GM08714 (cell line): ENCODE measurements around the gene XPO5.
"Not testable (repeated sequence)": the region's sequence is repeated elsewhere in the genome, so short reads cannot be mapped to it uniquely, and the experiment has no call there.

Source experiments
- H3K4me3 ChIP-seq: fragments of 200-500 bp; sonication (Bioruptor generic); 2 replicates; pipeline ENCODE4 v1.5.1; 2014; ENCODE audit warnings: mild to moderate bottlenecking, low read length, inconsistent platforms
- ZNF274 ChIP-seq: IDR thresholded peaks from 2 replicates; pipeline ENCODE4 v1.6.1; 2012; ENCODE audit warnings: mild to moderate bottlenecking, low read depth, low read length

Gene XPO5

DNA sequence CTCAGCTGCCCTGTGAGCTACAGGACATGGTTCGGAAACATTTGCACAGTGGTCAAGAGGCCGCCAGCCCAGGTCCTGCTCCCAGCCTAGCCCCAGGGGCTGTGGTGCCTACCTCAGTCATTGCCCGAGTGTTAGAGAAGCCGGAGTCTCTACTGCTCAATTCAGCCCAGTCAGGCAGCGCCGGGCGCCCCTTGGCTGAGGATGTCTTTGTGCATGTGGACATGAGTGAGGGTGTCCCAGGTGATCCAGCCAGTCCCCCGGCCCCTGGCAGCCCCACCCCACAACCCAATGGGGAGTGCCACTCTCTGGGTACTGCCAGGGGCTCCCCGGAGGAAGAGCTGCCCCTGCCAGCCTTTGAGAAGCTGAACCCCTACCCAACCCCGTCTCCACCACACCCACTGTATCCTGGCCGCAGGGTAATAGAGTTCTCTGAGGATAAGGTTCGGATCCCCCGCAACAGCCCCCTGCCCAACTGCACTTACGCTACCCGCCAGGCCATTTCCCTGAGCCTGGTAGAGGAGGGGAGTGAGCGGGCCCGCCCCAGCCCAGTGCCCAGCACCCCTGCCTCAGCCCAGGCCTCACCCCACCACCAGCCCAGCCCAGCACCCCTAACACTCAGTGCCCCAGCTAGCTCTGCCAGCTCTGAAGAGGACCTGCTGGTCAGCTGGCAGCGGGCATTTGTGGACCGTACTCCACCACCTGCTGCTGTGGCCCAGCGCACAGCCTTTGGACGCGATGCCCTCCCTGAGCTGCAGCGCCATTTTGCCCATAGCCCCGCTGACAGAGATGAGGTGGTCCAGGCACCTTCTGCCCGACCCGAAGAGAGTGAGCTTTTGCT lies 70.9 kb downstream of the XPO5 start:
- H3K4me3 ChIP-seq = no peak overlapping the region
- TF ChIP-seq ZNF274 = no peak

DNA sequence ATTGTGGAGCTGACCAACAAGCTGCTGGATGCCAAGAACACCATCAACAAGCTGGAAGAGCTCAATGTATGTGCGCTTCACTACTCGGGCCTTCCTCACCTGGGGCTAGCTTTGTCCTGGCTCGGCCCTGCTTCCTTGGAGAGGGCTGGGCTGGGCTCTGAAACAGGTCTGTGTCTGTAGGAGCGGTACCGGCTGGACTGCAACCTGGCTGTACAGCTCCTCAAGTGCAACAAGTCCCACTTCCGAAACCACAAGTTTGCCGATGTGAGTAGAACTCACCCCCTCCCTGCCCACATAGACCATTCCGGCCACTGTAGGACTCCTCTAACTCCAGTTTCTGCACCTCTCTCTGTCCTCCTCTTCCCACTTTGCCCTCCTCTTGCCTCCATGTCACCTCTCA lies 72.4 kb downstream of the XPO5 start:
- no peak for TF ChIP-seq ZNF274
- no peak overlapping the region for H3K4me3 ChIP-seq

DNA sequence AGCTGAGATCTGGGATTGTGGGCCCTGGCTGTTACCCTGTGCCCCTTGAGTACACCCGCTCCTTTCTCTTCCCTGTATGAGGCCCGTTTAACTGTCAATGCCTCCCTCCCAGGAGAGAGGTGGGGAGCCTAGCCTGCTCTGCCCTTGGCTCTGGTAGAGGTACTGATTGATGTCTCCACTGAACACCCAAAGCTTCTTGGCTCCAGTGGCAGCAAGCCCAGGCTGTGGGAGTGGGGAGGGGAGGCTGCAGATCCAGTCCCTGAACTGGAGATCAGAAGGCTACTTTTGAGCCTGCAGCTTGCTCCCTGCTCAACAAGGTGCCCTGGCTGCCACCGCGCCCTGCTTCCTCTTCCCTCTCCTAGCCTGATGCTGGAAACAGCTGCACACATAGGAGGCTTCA lies 73.2 kb downstream of the XPO5 start:
- no peak overlapping the region for H3K4me3 ChIP-seq
- TF ChIP-seq ZNF274 = no peak

DNA sequence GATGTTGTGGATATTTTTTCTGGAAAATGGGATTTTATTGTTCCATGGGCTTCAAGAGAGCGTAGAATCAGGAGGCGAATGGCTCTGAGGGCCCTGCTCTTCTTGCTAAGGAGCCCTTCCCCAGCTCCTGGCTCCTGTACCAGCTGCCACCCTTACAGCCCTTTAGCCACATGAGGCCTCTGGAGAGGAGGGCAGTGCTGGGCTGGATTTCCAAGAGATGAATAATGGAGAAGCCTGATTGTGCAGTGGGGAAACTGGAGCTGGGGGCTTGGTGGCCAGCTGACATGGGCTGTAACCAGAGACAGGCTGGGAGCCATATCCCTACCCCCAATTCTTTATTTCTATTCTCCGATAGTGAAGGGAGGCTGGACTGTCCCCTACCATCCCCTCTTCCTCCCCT lies 74.9 kb downstream of the XPO5 start:
- H3K4me3 ChIP-seq = no peak overlapping the region

DNA sequence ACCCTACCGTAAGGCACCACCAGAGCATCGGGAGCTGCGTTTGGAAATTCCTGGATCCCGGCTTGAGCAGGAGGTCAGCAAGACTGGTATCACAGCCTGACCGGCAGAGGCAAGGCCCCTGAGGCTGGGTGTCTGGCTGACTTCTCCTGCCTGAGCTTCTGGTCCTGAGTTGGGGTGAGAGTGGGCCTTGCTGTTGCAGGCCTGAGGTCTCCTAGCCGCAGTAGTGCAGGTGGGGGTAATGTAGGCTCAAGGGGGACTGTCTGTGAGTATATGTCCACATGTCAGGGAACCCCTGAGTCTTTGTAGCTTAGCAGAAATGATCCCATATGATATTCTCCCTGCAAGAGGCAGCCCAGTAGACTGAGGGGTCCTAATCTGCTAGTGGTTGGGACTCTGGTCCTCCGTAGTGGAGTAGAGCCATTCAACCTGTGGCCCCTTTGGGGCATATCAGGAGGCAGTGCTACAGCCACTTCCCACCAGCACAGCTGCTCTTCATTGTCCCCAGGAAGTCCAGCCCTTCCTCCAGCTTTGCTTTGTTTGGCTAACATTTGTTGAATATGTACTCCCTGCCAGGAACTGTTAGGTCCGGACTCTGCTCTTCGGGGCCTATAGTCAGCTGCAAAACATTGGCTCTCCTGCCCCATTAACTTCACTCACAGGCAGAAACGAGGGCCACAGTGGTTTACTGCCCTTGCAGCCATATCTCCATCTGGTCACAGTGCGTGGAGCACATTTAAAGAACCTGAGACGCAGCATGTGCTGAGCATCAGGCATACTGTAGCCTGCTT lies 76.6 kb downstream of the XPO5 start:
- TF ChIP-seq ZNF274 = no peak
- no peak overlapping the region for H3K4me3 ChIP-seq

More for the DNA sequence above, 74.9 kb downstream of the XPO5 start:
- no peak for TF ChIP-seq ZNF274

DNA sequence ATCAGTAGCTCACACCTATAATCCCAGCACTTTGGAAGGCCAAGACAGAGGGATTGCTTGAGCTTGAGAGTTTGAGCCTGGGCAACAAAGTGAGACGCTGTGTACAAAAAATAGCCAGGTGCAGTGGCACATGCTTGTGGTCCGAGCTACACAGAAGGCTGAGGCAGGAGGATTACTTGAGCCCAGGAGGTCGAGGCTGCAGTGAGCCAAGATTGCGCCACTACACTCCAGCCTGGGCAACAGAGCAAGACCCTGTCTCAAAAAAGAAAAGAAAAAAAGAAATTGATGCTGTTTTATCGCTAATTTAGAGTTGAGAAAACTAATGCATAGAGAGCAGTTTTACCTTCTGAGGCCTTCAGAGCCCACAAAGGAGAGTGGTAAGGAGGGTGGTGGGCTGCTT lies 77.5 kb downstream of the XPO5 start:
- not testable (repeated sequence) for H3K4me3 ChIP-seq

DNA sequence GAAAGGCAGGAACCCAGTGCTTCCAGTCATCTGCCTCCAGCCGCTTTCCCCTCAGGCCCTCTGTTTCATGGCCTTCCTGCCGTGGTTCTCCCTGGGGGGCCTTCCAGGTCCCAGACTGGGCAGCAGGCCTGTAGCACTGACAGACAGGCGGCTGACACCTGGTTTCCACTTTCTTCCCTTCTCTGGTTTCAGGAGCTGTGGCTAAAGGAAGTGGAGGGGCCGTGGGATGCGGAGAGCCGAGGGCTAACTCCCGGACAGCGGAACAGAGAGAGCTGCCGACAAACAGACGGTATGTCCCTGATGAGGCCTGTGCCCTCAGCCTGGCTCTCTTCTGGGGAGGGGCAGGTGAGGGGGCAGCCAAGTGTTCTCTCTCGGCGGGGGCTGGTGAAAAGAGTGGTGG lies 78.1 kb downstream of the XPO5 start:
- H3K4me3 ChIP-seq = no peak overlapping the region
- TF ChIP-seq ZNF274 = no peak

DNA sequence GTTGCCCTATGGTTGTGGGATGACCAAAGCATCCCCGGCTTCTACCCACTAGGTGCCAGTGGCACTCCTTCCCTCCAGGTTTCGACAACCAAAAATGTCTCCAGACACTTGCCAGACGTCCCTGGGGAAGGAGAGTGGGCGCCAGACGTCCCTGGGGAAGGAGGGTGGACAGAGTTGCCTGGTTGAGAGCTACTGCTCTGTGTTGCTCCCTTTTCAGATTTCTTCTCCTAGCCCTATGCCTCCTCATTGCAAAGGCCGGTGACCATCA lies 78.8 kb downstream of the XPO5 start:
- TF ChIP-seq ZNF274 = no peak
- no peak overlapping the region for H3K4me3 ChIP-seq

DNA sequence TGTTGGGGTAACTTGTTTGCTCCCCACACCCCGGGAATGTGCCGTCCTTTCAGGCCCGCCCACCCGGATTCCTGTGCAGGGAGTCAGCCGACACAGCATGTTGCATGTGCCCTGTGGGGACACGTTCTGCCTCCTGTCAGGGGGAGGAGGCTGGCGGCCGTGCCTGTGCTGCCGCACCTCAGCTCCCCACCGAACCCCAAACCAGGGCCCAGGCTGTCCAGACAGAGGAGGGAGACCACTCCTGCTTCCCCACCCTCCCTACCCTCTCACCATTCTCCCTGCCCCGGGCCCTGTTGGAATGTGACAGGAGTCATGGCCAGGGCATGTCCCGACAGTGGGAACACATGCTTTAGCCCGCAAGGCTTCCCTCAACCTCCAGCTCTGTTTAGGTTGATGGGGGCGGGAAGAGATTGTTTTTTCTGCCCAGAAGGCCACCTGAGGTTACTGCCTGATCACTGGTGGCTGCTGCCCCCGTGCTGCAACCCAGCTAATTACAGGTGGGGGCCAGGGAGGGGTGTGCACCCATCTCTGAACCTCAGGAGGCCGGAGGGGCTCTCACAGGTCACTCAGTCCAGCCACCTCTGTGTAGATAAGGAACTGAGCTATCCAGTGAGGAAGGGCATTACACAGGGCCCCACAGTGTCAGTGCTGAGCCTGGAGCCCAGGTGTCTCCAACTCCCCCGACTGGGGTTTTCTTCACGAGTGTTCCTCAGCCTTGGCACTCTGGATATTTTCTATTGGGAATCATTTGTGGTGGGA lies 79.3 kb downstream of the XPO5 start:
- no peak for TF ChIP-seq ZNF274
- H3K4me3 ChIP-seq = no peak overlapping the region

DNA sequence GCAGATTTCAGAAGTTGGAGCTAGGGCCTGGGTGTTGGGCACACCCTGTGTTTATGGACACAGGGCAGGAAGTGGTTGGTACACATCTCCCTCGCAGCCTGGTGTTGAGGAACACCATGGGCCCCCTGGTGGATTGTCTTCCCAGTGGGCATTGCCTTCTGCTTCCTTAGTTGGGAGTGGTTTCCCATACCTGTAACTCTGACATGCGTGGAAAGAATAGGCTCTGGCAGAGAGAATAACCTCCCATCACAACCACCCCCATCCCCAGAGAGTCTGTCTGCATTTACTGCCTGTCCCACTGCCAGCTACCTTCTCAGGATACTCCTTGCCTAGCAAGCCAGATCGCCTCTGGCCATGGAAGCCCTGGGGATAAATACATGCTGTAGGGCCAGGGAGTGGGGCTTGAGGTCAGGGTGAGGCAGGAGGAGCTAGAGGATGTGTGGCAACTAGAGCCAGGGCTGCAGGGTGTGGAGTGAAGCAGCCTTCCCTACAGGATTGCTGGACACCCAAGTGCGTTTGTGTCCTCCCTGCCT lies 80.4 kb downstream of the XPO5 start:
- H3K4me3 ChIP-seq = no peak overlapping the region
- TF ChIP-seq ZNF274 = no peak

DNA sequence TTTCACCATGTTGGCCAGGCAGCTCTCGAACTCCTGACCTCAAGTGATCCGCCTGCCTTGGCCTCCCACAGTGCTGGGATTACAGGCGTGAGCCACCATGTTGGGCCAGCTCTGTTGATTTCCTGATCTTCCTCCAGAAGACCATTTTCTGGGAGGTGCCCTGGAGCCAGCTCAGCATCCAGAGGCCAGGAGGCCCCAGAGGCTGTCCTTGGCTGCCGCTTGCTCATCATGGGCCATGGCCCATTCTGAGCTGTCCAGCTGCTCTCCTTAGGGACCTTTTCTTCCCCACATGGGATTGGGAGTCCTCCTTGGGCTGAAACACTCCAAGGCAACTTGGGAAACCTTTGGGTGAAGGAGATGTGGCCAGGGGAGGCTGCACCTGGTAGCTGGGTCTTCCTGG lies 81.1 kb downstream of the XPO5 start:
- no peak for TF ChIP-seq ZNF274
- no peak overlapping the region for H3K4me3 ChIP-seq

DNA sequence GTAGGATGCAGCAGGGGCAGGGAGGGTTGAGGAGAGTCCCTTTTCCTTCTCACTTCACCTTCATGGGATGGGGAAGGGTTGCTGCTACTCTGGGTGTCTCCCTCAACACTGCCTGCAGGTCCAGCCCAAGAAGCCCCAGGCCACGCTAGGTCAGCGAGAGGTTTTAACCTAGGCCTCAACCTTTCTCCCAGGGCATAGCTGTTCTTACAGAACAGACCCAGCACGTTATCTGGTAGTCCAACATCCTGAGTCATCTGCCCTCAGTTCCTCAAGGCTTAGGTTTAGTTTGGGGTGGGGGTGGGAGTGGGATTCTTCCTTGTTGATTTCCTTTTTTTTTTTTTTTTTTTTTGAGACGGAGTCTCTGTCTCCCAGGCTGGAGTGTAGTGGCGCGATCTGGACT lies 81.5 kb downstream of the XPO5 start:
- no peak for TF ChIP-seq ZNF274
- H3K4me3 ChIP-seq = no peak overlapping the region

DNA sequence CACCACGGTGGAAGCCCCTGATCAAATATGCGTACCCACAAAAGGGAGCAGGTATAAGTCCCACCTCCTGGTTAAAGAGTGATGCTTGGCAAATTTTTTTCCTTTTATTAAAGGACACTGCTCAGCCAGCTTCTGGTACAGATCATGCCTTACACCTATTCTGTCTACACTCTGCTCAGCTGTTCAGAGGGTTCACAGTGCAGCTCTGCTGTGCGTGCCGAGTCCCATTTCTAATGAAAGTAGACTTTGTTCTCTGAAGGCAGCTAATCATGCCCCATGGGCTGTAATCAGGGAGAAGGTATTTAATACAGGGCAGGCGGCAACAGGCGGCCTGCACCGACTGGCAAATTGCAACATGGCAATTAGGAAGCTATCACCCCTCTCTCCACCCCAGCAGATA lies 82.0 kb downstream of the XPO5 start:
- TF ChIP-seq ZNF274 = no peak

DNA sequence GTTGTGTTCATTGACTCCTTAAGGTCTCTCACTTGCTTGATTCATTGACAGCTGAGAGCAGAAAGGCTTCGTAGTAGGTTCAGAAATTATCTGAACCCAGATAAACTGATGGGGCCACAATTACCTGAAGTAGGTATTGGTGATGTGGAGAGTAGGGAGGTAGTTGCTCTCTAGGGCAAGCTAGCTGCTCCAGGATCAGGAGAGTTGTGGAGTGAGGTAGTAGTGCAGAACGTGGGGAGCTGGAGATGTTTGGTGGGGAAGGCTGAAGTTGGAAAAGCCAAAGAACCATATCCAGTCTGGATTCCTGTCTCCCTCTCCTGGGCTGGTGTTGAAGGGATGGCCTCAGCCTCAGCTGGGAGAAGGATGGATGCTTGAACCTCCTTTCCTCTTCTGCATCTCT lies 82.6 kb downstream of the XPO5 start:
- H3K4me3 ChIP-seq = no peak overlapping the region
- TF ChIP-seq ZNF274 = no peak

More for the DNA sequence above, 82.0 kb downstream of the XPO5 start:
- no peak overlapping the region for H3K4me3 ChIP-seq

DNA sequence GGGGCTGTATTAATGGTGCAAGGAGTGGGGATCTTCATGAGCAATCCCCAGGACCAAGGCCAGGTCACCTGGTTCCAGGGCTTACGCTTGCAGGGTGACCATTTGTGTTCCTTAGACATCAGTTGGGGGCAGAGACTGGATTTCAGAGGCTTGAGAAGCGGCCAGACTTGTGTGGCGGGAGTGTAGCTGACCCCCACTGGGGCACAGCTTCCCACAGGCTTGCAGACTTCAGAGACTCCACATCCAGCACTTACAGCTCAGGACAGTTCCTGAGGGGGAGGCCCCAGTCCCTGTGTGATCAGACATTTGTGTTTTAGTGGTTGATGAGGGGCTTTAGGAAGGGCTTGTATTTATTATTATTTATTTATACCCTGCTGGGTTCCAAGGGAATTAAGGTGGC lies 83.2 kb downstream of the XPO5 start:
- TF ChIP-seq ZNF274 = no peak
- no peak overlapping the region for H3K4me3 ChIP-seq
